ENCODE data around the gene CEACAM4.

Gene CEACAM4

DNA sequence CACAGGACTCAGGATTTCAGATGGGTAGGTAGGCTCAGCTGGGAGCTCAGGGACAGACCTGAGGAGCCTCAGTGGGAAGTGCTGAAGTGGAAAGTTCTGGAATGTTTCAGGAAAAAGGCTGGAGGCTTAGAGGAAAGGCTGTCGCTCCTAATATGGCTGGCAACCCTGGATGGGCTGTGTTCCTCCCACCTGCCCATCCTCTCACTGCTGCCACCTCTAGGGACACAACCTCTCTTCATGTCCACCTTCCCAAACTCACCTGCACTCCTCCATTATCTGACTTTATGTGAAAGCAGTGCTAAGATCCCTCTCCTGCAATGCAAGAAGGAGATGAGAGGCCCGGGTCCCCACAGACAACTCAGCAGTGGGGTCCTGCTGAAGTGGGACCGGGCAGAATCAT, 56.7 kb downstream of the CEACAM4 start:
- no peak for DNase-seq (ENCODE audit: low spot score)
- TF ChIP-seq, protein P1, sequence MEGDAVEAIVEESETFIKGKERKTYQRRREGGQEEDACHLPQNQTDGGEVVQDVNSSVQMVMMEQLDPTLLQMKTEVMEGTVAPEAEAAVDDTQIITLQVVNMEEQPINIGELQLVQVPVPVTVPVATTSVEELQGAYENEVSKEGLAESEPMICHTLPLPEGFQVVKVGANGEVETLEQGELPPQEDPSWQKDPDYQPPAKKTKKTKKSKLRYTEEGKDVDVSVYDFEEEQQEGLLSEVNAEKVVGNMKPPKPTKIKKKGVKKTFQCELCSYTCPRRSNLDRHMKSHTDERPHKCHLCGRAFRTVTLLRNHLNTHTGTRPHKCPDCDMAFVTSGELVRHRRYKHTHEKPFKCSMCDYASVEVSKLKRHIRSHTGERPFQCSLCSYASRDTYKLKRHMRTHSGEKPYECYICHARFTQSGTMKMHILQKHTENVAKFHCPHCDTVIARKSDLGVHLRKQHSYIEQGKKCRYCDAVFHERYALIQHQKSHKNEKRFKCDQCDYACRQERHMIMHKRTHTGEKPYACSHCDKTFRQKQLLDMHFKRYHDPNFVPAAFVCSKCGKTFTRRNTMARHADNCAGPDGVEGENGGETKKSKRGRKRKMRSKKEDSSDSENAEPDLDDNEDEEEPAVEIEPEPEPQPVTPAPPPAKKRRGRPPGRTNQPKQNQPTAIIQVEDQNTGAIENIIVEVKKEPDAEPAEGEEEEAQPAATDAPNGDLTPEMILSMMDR (IDR thresholded peaks at IDR 0.05; ENCODE audit: extremely low read depth, missing control alignments) = no peak

DNA sequence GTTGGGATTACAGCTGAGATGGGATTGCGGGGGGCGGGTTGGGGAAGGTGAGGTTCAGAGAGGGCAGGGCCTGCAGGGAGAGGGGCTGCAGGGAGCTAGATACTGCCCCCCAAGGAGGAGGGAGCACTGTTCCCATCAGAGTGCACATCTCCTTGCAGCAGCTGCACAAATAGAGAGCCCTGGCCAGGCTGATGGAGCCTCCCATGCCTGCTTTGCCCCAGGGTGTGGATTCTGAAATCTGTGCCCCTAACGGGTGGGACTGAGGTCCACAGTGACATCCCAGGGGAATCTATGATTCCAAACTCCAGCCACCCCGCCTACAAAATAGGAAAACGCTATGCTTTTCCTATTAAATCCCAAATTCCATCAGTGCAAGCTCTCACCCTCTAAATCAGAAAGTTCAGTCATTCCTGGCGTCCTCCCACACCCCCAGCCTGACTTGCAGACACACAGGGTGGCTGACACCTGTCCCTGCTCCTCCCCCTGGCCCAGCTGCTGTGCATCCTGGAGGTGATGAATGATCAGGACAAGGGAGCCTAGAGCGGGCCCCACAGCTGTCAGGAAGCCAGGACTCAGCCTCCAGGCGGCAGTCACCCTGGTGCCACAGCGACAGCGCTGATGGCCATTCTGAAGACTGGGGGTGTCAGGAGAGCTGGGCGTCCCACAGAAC, 57.3 kb downstream of the CEACAM4 start:
- TF ChIP-seq, protein P1 (IDR thresholded peaks at IDR 0.05; ENCODE audit: extremely low read depth, missing control alignments) = no peak
- no peak for DNase-seq (ENCODE audit: low spot score)
